HepG2 (cell line): ENCODE data around the gene CSMD2.

Experiments
- RAD21 ChIP-seq: fragments of 450-650 bp; formaldehyde crosslinking; IDR thresholded peaks from 2 replicates; pipeline ENCODE4 v1.5.0; 2020; ENCODE audit warnings: mild to moderate bottlenecking
- ZNF251 ChIP-seq: sonication (generic); formaldehyde crosslinking; IDR thresholded peaks from 2 replicates; pipeline ENCODE4 v1.9.0; 2021; ENCODE audit warnings: mild to moderate bottlenecking, missing genetic modification reagents
- ZNF678 ChIP-seq: sonication (generic); formaldehyde crosslinking; IDR thresholded peaks from 2 replicates; pipeline ENCODE4 v1.4.0; 2020; ENCODE audit warnings: mild to moderate bottlenecking, missing genetic modification reagents

GRCh38 chr1:33898881-33899280, 266.1 kb downstream of the CSMD2 start:
- TF ChIP-seq ZNF678 (CRISPR knock-in tag), result no peak
- TF ChIP-seq ZNF251, result no peak
- no peak for TF ChIP-seq RAD21 (CRISPR knock-in tag)
